Measurements from ENCODE around the gene SLC16A8. TPM values are rescaled to one million over a fixed set of nuclear protein-coding genes. Genes with fewer than 3 reads are reported as not detected.

SLC16A8 gene
- total RNA-seq, 1 experiment from 2014 or later, result 1.1 TPM

- Histone ChIP-seq H3K14ac (ENCODE audit: insufficient read depth, low read length) (no peak overlapping the region; the same call in 1 of the 2 replicates), H3K18ac (ENCODE audit: insufficient read length, low read depth, low read length) (no peak overlapping the region), H4K20me1 (ENCODE audit: control insufficient read depth, insufficient read depth, insufficient read length) (no peaks in the 10 kb centered on the region), H3K79me1 (ENCODE audit: insufficient read depth, low read depth, low read length, poor library complexity, severe bottlenecking) (no peaks in the 10 kb centered on the region), H3K27me3 (ENCODE audit: insufficient read depth, low read length) (no peaks in the 10 kb centered on the region), H4K91ac (ENCODE audit: insufficient read length, low read depth, low read length) (no peak overlapping the region), H2BK12ac (ENCODE audit: insufficient read length, low read depth, low read length) (no peak overlapping the region), H4K8ac (replicated peaks; ENCODE audit: insufficient read length, low read depth, low read length) (no peak overlapping the region), H3K9ac (ENCODE audit: extremely low read depth, insufficient read length, low read length) (no peak overlapping the region), H3K4me1 (ENCODE audit: insufficient read depth, low read length) (no peaks in the 10 kb centered on the region), H2AFZ (ENCODE audit: low read length) (no peak overlapping the region), H3T11ph (ENCODE audit: low read length) (no peak overlapping the region), H2BK15ac (ENCODE audit: low read depth, low read length) (no peak overlapping the region), H3K23ac (ENCODE audit: insufficient read length, low read depth, low read length) (no peak overlapping the region), H4K5ac (ENCODE audit: insufficient read length, low read depth, low read length) (no peak overlapping the region), H3K23me2 (ENCODE audit: insufficient read length, low read depth, low read length, poor library complexity, severe bottlenecking) (no peaks in the 10 kb centered on the region), H2BK5ac (ENCODE audit: insufficient read length, low read length) (no peak overlapping the region), H3K27ac (ENCODE audit: insufficient read length, low read depth, low read length) (no peak overlapping the region), H3K9me3 (ENCODE audit: control insufficient read depth, low read depth, low read length) (no peaks in the 10 kb centered on the region), H3K79me2 (ENCODE audit: insufficient read depth, low read length) (no peaks in the 10 kb centered on the region), H2BK20ac (ENCODE audit: low read depth, low read length, poor library complexity, severe bottlenecking) (no peak overlapping the region), H2AK5ac (ENCODE audit: insufficient read length, low read length) (no peak overlapping the region), H3K4ac (ENCODE audit: low read depth, low read length) (no peak overlapping the region), H3K56ac (ENCODE audit: insufficient read length, low read depth, low read length) (no peak overlapping the region), H2BK120ac (ENCODE audit: low read depth, low read length, poor library complexity, severe bottlenecking) (no peak overlapping the region), H3K4me2 (ENCODE audit: insufficient read depth, insufficient read length, low read length) (no peak overlapping the region)
- no peak for TF ChIP-seq CTCF (conservative IDR thresholded peaks at IDR 0.05)
- Mint-ChIP-seq H3K4me1 (peaks cover 5 to 6% of the 10 kb centered on the region in 2 experiments; a peak in 3 of 4 replicates), H3K27me3 (ENCODE audit: low read depth) (peaks cover 29% of the 10 kb centered on the region), H3K4me3 (no peak overlapping the region), H3K36me3 (ENCODE audit: insufficient read depth in 1 of 3, low read depth in 3 of 3) (no peaks in the 10 kb centered on the region), H3K9me3 (no peaks in the 10 kb centered on the region), H3K27ac (no peak overlapping the region)
- WGBS (ENCODE audit: extremely low coverage, insufficient read length, low lambda C conversion rate), result no CpG with 5 or more reads among the region's 20 CpGs
- DNase-seq, result no peak
These were observed 34.0 kb downstream of the SLC16A8 start for GRCh38 chr22:38049812-38050619.
